PC-3 (cell line): ENCODE results near the gene TTC27. TPM values are rescaled to one million over a fixed set of nuclear protein-coding genes. Genes with fewer than 3 reads are reported as not detected.

Experiments
- ATAC-seq: fragments of 200-7000 bp; cut with Tn5 transposase; 2 replicates; pipeline ENCODE4 v1.9.1; 2020; ENCODE audit warnings: mild to moderate bottlenecking, moderate library complexity
- BruUV-seq: library from RNA; stranded (reverse); fragments of 400-500 nt; replicated peaks from 2 replicates; lab custom pipeline; 2021; lab: Mats Ljungman, UMichigan
- CTCF ChIA-PET: fragments of 300-600 bp; sonication (Branson Sonifier 250); formaldehyde crosslinking; loops from one replicate; lab custom pipeline; 2022; ENCODE audit warnings: antibody characterized with exemption; lab: Charles Lee
- POLR2A ChIA-PET: fragments of 300-600 bp; sonication (Branson Sonifier 250); formaldehyde crosslinking; loops from one replicate; lab custom pipeline; 2022; ENCODE audit warnings: antibody characterized with exemption; ENCODE audit not compliant: unreplicated experiment; lab: Charles Lee
- DNase-seq: peaks from one replicate; pipeline ENCODE4 v3.0.0-alpha.2; 2015
- H2AFZ ChIP-seq: fragments of 300-600 bp; sonication (generic); 2 replicates; pipeline ENCODE4 v1.6.0; 2016; ENCODE audit warnings: antibody characterized with exemption, low read length
- H3F3A ChIP-seq: fragments of 300-600 bp; sonication (generic); one replicate; pipeline ENCODE4 v1.6.0; 2017; ENCODE audit warnings: antibody characterized with exemption, low read length, control low read depth, mild to moderate bottlenecking; ENCODE audit not compliant: unreplicated experiment
- H3K27ac ChIP-seq: fragments of 300-600 bp; sonication (generic); 2 replicates; pipeline ENCODE4 v1.5.1; 2016; ENCODE audit warnings: mild to moderate bottlenecking, low read length
- H3K27me3 ChIP-seq: fragments of 300-600 bp; sonication (generic); 2 replicates; pipeline ENCODE4 v1.6.1; 2016; ENCODE audit warnings: low read length, mixed read lengths
- H3K36me3 ChIP-seq: fragments of 300-600 bp; sonication (generic); 2 replicates; pipeline ENCODE4 v1.6.1; 2016; ENCODE audit warnings: low read depth, mixed run types, low read length, mixed read lengths
- H3K4me1 ChIP-seq: fragments of 300-600 bp; sonication (generic); 2 replicates; pipeline ENCODE4 v1.5.1; 2016; ENCODE audit warnings: low read length; ENCODE audit not compliant: insufficient read depth
- H3K4me2 ChIP-seq: fragments of 300-600 bp; sonication (generic); 2 replicates; pipeline ENCODE4 v1.6.0; 2016; ENCODE audit warnings: low read length
- H3K4me3 ChIP-seq: fragments of 300-600 bp; sonication (generic); 2 replicates; pipeline ENCODE4 v1.5.1; 2016; ENCODE audit warnings: mild to moderate bottlenecking, low read length, mixed read lengths
- H3K79me2 ChIP-seq: fragments of 300-600 bp; sonication (generic); 2 replicates; pipeline ENCODE4 v1.6.1; 2017; ENCODE audit warnings: low read length, mixed read lengths
- H3K9ac ChIP-seq: fragments of 300-600 bp; sonication (generic); 2 replicates; pipeline ENCODE4 v1.6.0; 2016; ENCODE audit warnings: mild to moderate bottlenecking, low read length
- H3K9me2 ChIP-seq: fragments of 300-600 bp; sonication (generic); replicated peaks from 2 replicates; pipeline ENCODE4 v1.6.1; 2016; ENCODE audit warnings: mixed run types, low read length, mixed read lengths
- H3K9me3 ChIP-seq: fragments of 300-600 bp; sonication (generic); 2 replicates; pipeline ENCODE4 v1.6.1; 2016; ENCODE audit warnings: low read length, mixed read lengths
- H4K20me1 ChIP-seq: fragments of 300-600 bp; sonication (generic); 2 replicates; pipeline ENCODE4 v1.6.1; 2016; ENCODE audit warnings: low read length, mixed read lengths
- CTCF ChIP-seq: fragments of 300-600 bp; sonication (generic); conservative IDR thresholded peaks from 2 replicates; pipeline ENCODE4 v1.5.1; 2017; ENCODE audit warnings: antibody characterized with exemption, low read depth, mild to moderate bottlenecking, low read length
- EZH2 ChIP-seq: fragments of 300-600 bp; sonication (generic); IDR thresholded peaks from one replicate; pipeline ENCODE4 v1.6.1; 2017; ENCODE audit warnings: antibody characterized with exemption, mild to moderate bottlenecking, low read length; ENCODE audit not compliant: unreplicated experiment
- EZH2phosphoT487 ChIP-seq: fragments of 300-600 bp; sonication (generic); IDR thresholded peaks from 2 replicates; pipeline ENCODE4 v1.6.1; 2018; ENCODE audit warnings: mild to moderate bottlenecking, antibody characterized with exemption, low read length, borderline replicate concordance
- intact Hi-C: fragments of 100-400 bp; cut with micrococcal nuclease; formaldehyde crosslinking; loops from 2 replicates; pipeline ENCODE4 v1.9.0; 2023
- total RNA-seq: library from RNA; depleted of rRNA; stranded (reverse); fragments of >200 nt; gene quantifications from 2 replicates; pipeline ENCODE4 v1.2.3, GENCODE V29; 2014

Gene TTC27
- total RNA-seq, 1 experiment from 2014 or later: 33.0 TPM

GRCh38 chr2:32788114-32788513 lies 160.3 kb downstream of the TTC27 start:
- no peaks in the 10 kb centered on the region for H3F3A ChIP-seq
- H3K9ac ChIP-seq: no peak overlapping the region
- DNase-seq (no peak), ATAC-seq (no peak)
- H3K9me2 ChIP-seq: no peaks in the 10 kb centered on the region
- no peak overlapping the region for H3K27ac ChIP-seq
- POLR2A ChIA-PET: no interaction called here
- no peak overlapping the region for H3K4me3 ChIP-seq
- no peak overlapping the region for H3K4me2 ChIP-seq
- no peak for TF ChIP-seq EZH2
- no peak for TF ChIP-seq CTCF
- TF ChIP-seq EZH2phosphoT487: no peak
- no TSS peak for BruUV-seq
- no peaks in the 10 kb centered on the region for H4K20me1 ChIP-seq
- CTCF ChIA-PET: interaction anchor here (0.6 kb wide), 1 partner anchor 155 kb away, joined by 4 read pairs; no protein-coding TSS in a partner anchor
- H3K36me3 ChIP-seq: peaks cover 3% of the 10 kb centered on the region; the same call in 1 of the 2 replicates
- no peaks in the 10 kb centered on the region for H3K9me3 ChIP-seq
- no peaks in the 10 kb centered on the region for H3K27me3 ChIP-seq
- H3K79me2 ChIP-seq: no peaks in the 10 kb centered on the region
- H2AFZ ChIP-seq: no peak overlapping the region
- no peaks in the 10 kb centered on the region for H3K4me1 ChIP-seq
- intact Hi-C loops: no loop called here

- CTCF ChIA-PET: no interaction called here
- no peaks in the 10 kb centered on the region for H3K27me3 ChIP-seq
- H4K20me1 ChIP-seq: no peaks in the 10 kb centered on the region
- no peak overlapping the region for H3K9ac ChIP-seq
- no peaks in the 10 kb centered on the region for H3K36me3 ChIP-seq
- H3F3A ChIP-seq: no peaks in the 10 kb centered on the region
- POLR2A ChIA-PET: no interaction called here
- TF ChIP-seq EZH2: no peak
- no peak for TF ChIP-seq EZH2phosphoT487
- TF ChIP-seq CTCF: no peak
- H3K9me2 ChIP-seq: no peaks in the 10 kb centered on the region
- H3K79me2 ChIP-seq: no peaks in the 10 kb centered on the region
- no peaks in the 10 kb centered on the region for H3K4me1 ChIP-seq
- H3K9me3 ChIP-seq: no peaks in the 10 kb centered on the region
- H2AFZ ChIP-seq: no peak overlapping the region
- intact Hi-C loops: no loop called here
- no peak overlapping the region for H3K4me3 ChIP-seq
- no TSS peak for BruUV-seq
- DNase-seq (no peak), ATAC-seq (no peak)
- H3K4me2 ChIP-seq: no peak overlapping the region
- H3K27ac ChIP-seq: no peak overlapping the region
Measured at GRCh38 chr2:32792416-32792815, 164.6 kb downstream of the TTC27 start.

- Histone ChIP-seq H3F3A (no peaks in the 10 kb centered on the region), H4K20me1 (no peaks in the 10 kb centered on the region), H3K27ac (no peak overlapping the region), H3K36me3 (no peaks in the 10 kb centered on the region), H3K9ac (no peak overlapping the region), H2AFZ (no peak overlapping the region), H3K79me2 (no peaks in the 10 kb centered on the region), H3K9me3 (no peaks in the 10 kb centered on the region), H3K4me2 (no peak overlapping the region), H3K4me1 (no peaks in the 10 kb centered on the region), H3K4me3 (no peak overlapping the region), H3K27me3 (no peaks in the 10 kb centered on the region), H3K9me2 (no peaks in the 10 kb centered on the region)
- POLR2A ChIA-PET: no interaction called here
- intact Hi-C loops: no loop called here
- no TSS peak for BruUV-seq
- ATAC-seq (no peak; the same call in 1 of the 2 replicates), DNase-seq (peak; percentile 38)
- CTCF ChIA-PET: no interaction called here
- no peak for TF ChIP-seq EZH2
- TF ChIP-seq CTCF: no peak
- no peak for TF ChIP-seq EZH2phosphoT487
Measured at GRCh38 chr2:32798829-32799228, 171.0 kb downstream of the TTC27 start.
